ENCODE results near the gene NF2. TPM values are rescaled to one million over a fixed set of nuclear protein-coding genes. Genes with fewer than 3 reads are reported as not detected.

Gene NF2
- total RNA-seq, 1 donor = 240 TPM

- no peak for DNase-seq (ENCODE audit: low read depth)
- no peak for TF ChIP-seq CTCF (IDR thresholded peaks at IDR 0.05; ENCODE audit: insufficient read depth, low read depth, low read length)
- no peak overlapping the region for H3K4me3 ChIP-seq (ENCODE audit: low read depth, low read length)
Observed at GRCh38 chr22:29638678-29639077, 35.2 kb downstream of the NF2 start.

DNA sequence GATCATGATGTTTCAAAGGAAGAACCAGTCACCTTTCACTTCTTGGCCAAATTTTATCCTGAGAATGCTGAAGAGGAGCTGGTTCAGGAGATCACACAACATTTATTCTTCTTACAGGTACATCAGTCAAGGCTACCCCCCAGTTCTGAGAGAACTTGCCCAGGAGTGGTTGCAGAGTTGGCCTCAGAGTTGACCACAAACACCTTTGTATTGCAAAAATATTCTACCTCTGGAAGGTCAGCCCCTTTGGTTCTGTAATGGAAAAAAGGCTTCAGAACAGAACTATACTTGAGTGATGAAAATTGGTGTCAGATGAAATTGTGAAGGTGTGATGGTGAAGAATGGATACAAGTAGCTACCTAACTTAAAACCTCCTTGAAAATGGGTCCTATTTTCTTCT lies 35.7 kb downstream of the NF2 start:
- DNase-seq (ENCODE audit: low read depth) = no peak
- no peak for TF ChIP-seq CTCF (IDR thresholded peaks at IDR 0.05; ENCODE audit: insufficient read depth, low read depth, low read length)
- no peak overlapping the region for H3K4me3 ChIP-seq (ENCODE audit: low read depth, low read length)

- TF ChIP-seq CTCF (IDR thresholded peaks at IDR 0.05; ENCODE audit: insufficient read depth, low read depth, low read length) = no peak
- DNase-seq (ENCODE audit: low read depth) = peak; percentile 97
- peak overlapping the region; percentile 40 for H3K4me3 ChIP-seq (ENCODE audit: low read depth, low read length)
Observed at GRCh38 chr22:29641042-29641699, 37.7 kb downstream of the NF2 start.

- no peak overlapping the region for H3K4me3 ChIP-seq (ENCODE audit: low read depth, low read length)
- no peak for TF ChIP-seq CTCF (IDR thresholded peaks at IDR 0.05; ENCODE audit: insufficient read depth, low read depth, low read length)
- DNase-seq (ENCODE audit: low read depth) = no peak
Observed at GRCh38 chr22:29641700-29642330, 38.4 kb downstream of the NF2 start.

GRCh38 chr22:29642694-29643093 lies 39.3 kb downstream of the NF2 start:
- no peak overlapping the region for H3K4me3 ChIP-seq (ENCODE audit: low read depth, low read length)
- TF ChIP-seq CTCF (IDR thresholded peaks at IDR 0.05; ENCODE audit: insufficient read depth, low read depth, low read length) = no peak
- no peak for DNase-seq (ENCODE audit: low read depth)

DNA sequence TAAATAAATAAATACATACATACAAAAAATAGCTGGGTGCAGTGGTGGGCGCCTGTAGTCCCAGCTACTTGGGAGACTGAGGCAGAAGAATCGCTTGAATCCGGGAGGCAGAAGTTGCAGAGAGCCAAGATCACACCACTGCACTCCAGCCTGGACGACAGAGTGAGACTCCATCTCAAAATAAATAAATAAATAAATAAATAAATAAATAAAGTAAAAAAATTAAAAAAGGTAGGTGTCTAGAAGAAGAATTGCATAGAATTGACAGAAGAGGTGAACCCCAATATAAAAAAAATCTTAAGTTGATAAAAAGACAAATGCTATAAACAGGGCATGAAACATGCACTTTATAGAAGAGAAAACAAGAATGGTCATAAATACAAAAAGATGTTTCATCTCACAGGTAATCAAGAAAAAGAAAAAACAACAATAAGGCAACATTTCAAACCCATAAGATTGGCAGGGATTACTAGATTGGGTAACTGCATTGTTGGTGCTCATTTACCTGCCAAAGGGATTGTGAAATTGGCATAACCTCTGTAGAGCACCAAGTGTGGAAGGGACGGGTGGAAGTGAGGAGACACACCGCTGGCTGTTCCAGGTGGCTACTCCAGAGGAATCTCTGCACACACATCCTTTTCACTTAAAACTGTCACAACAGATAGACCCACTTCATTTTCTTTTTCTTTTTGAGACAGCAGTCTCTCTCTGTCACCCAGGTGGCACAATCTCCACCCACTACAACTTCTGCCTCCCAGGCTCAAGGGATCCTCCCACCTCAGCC lies 44.7 kb downstream of the NF2 start:
- no peak for DNase-seq (ENCODE audit: low read depth)
- no peak for TF ChIP-seq CTCF (IDR thresholded peaks at IDR 0.05; ENCODE audit: insufficient read depth, low read depth, low read length)
- H3K4me3 ChIP-seq (ENCODE audit: low read depth, low read length) = no peak overlapping the region
